Breast epithelium (tissue), 3 donors: ENCODE results near the gene NTNG1.

ENCODE experiments used
- POLR2A ChIP-seq: fragments of 450-650 bp; IDR thresholded peaks from one replicate; pipeline ENCODE4 v1.6.1; 2016; ENCODE audit warnings: antibody characterized with exemption, mild to moderate bottlenecking, moderate library complexity
- POLR2AphosphoS5 ChIP-seq, 3 donors: sonication (generic); formaldehyde crosslinking; IDR thresholded peaks; one replicate each; pipeline ENCODE4 v1.6.1; 2017; ENCODE audit warnings: antibody characterized with exemption in 3 of 3
- TF ChIP-seq, protein P1 (sequence below), 3 donors: fragments of 450-650 bp; IDR thresholded peaks; one replicate each; pipeline ENCODE4 v1.5.1; 2016 to 2017; ENCODE audit warnings: antibody characterized with exemption in 3 of 3, mild to moderate bottlenecking in 3 of 3, moderate library complexity in 3 of 3

GRCh38 chr1:107184888-107185287 lies 44.0 kb downstream of the NTNG1 start:
- TF ChIP-seq, protein P1, sequence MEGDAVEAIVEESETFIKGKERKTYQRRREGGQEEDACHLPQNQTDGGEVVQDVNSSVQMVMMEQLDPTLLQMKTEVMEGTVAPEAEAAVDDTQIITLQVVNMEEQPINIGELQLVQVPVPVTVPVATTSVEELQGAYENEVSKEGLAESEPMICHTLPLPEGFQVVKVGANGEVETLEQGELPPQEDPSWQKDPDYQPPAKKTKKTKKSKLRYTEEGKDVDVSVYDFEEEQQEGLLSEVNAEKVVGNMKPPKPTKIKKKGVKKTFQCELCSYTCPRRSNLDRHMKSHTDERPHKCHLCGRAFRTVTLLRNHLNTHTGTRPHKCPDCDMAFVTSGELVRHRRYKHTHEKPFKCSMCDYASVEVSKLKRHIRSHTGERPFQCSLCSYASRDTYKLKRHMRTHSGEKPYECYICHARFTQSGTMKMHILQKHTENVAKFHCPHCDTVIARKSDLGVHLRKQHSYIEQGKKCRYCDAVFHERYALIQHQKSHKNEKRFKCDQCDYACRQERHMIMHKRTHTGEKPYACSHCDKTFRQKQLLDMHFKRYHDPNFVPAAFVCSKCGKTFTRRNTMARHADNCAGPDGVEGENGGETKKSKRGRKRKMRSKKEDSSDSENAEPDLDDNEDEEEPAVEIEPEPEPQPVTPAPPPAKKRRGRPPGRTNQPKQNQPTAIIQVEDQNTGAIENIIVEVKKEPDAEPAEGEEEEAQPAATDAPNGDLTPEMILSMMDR (IDR thresholded peaks at IDR 0.05) = no peak
- TF ChIP-seq POLR2A (no peak), POLR2AphosphoS5 (IDR thresholded peaks at IDR 0.05) (no peak)
